Kidney (tissue), 14 donors: ENCODE measurements around the gene PRKAR2B. TPM values are rescaled to one million over a fixed set of nuclear protein-coding genes. Genes with fewer than 3 reads are reported as not detected.
"Not testable (repeated sequence)": the region's sequence is repeated elsewhere in the genome, so short reads cannot be mapped to it uniquely, and the experiment has no call there.

Source experiments
- DNase-seq, 5 donors: peaks; one replicate each; pipeline ENCODE4 v3.0.0-alpha.2; 2013 to 2020
- FAIRE-seq: peaks from 2 replicates; lab custom pipeline; 2012; peaks lifted over from hg19 to GRCh38; lab: Jason Lieb, UNC
- H3K27ac ChIP-seq, 2 donors: one replicate each; pipeline ENCODE4 v1.7.0; 2013; ENCODE audit warnings: low read depth in 2 of 2, low read length in 2 of 2, inconsistent platforms in 1 of 2
- H3K27me3 ChIP-seq: one replicate; pipeline ENCODE4 v1.7.1; 2013; ENCODE audit warnings: low read length, inconsistent platforms; ENCODE audit not compliant: control insufficient read depth, insufficient read depth
- H3K36me3 ChIP-seq, 3 donors: one replicate each; pipeline versions ENCODE4 v1.7.0 to v1.7.1; 2013; ENCODE audit warnings: low read length in 3 of 3, control low read depth in 1 of 3, inconsistent platforms in 1 of 3; ENCODE audit not compliant: insufficient read depth in 3 of 3, control insufficient read depth in 2 of 3
- H3K4me1 ChIP-seq, 3 donors: one replicate each; pipeline versions ENCODE4 v1.7.0 to v1.7.1; 2013; ENCODE audit warnings: low read length in 3 of 3, inconsistent platforms in 1 of 3, low read depth in 1 of 3; ENCODE audit not compliant: control insufficient read depth in 2 of 3, insufficient read depth in 2 of 3
- H3K4me3 ChIP-seq, 3 donors: one replicate each; pipeline versions ENCODE4 v1.7.0 to v1.8.1; 2013; ENCODE audit warnings: low read length in 3 of 3, control low read depth in 1 of 3, inconsistent platforms in 1 of 3
- H3K9ac ChIP-seq, 3 donors: one replicate each; pipeline versions ENCODE4 v1.7.0 to v1.7.1; 2013; ENCODE audit warnings: low read length in 3 of 3, control low read depth in 1 of 3, inconsistent platforms in 1 of 3
- H3K9me3 ChIP-seq, 3 donors: one replicate each; pipeline versions ENCODE4 v1.7.0 to v1.7.1; 2013; ENCODE audit warnings: low read length in 3 of 3, control low read depth in 1 of 3, inconsistent platforms in 1 of 3; ENCODE audit not compliant: control insufficient read depth in 2 of 3, insufficient read depth in 1 of 3
- intact Hi-C: fragments of 100-400 bp; cut with DNase I; formaldehyde crosslinking; loops from one replicate; pipeline ENCODE4 v1.11.1; 2022
- polyA plus RNA-seq: library from polyadenylated mRNA; stranded (reverse); fragments of 350-450 nt; fragmentation: Illumina TruSeq; extraction: RNeasy Lipid Tissue Mini Kit (QIAGEN cat#74804); gene quantifications from one replicate; pipeline ENCODE4 v1.2.3, GENCODE V29; 2014; ENCODE audit warnings: low read depth, low replicate concordance; ENCODE audit not compliant: insufficient read depth
- total RNA-seq: library from RNA; stranded (reverse); fragmentation: NEBNext Ultra II Directional; extraction: Animal tissue kit (Norgen Biotek cat#: 25700); gene quantifications from one replicate; pipeline ENCODE4 v1.2.1, GENCODE V29; 2021
- TF ChIP-seq, protein P1 (sequence below): IDR thresholded peaks from 3 replicates; pipeline ENCODE4 v1.5.1; 2012; ENCODE audit warnings: mild to moderate bottlenecking, moderate library complexity, borderline replicate concordance; ENCODE audit not compliant: insufficient read depth; ENCODE audit errors: extremely low read depth
- donor health status: control.
- donor health status: control.
- donor health status: control.
- donor health status: control.
- donor health status: control.
- donor health status: DM: yes; HTN: yes; CAD: no.
- donor health status: Normal renal cell carcinoma (clear cell type).

Gene PRKAR2B
- total and polyA plus RNA-seq, 2 donors from 2014 or later, result 6.9 to 7.3 TPM

DNA sequence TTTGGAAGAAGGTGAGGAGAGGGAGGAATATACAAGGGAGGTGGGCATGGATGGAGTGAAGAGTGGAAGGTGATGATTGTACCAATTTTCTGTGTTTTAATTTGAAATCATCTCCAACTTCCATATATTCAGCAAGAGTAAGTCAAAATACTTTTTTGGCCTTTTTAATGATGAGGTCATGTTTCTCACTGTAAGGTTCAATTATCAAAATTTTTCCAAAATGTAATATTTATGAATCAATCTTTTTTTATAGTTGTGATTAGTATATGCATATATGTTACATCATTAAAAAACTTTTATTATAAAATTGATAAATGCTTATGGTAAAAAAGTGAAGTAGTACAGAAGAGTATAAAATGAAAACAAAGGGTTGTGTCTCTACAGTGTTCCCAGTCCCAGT is 40.7 kb downstream of the PRKAR2B start:
- Histone ChIP-seq H3K36me3 (no peaks in the 10 kb centered on the region), H3K27me3 (no peaks in the 10 kb centered on the region), H3K9ac (no peak overlapping the region), H3K9me3 (no peaks in the 10 kb centered on the region), H3K4me1 (no peaks in the 10 kb centered on the region), H3K4me3 (no peak overlapping the region), H3K27ac (no peak overlapping the region)
- FAIRE-seq (no peak), DNase-seq (no peak)
- intact Hi-C loops, result no loop called here
- TF ChIP-seq, protein P1, sequence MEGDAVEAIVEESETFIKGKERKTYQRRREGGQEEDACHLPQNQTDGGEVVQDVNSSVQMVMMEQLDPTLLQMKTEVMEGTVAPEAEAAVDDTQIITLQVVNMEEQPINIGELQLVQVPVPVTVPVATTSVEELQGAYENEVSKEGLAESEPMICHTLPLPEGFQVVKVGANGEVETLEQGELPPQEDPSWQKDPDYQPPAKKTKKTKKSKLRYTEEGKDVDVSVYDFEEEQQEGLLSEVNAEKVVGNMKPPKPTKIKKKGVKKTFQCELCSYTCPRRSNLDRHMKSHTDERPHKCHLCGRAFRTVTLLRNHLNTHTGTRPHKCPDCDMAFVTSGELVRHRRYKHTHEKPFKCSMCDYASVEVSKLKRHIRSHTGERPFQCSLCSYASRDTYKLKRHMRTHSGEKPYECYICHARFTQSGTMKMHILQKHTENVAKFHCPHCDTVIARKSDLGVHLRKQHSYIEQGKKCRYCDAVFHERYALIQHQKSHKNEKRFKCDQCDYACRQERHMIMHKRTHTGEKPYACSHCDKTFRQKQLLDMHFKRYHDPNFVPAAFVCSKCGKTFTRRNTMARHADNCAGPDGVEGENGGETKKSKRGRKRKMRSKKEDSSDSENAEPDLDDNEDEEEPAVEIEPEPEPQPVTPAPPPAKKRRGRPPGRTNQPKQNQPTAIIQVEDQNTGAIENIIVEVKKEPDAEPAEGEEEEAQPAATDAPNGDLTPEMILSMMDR, result no peak

DNA sequence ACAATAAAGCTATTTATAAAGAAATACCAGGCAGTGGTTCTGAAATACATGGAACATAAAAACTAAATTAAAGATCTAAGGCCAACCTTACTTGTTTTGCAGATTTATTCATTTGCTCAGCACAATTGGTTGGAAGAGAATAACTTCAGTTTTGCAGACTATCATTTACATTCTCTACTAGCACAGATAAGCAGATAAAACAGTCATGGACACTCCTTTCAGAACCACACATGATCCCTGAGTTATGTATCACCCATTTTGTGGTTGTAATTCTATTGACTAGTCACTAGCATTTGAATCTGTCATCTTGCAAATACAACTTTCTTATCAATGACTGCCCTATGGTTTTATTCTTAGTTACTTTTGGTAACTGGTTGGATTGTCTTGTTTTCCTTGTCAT is 45.1 kb downstream of the PRKAR2B start:
- Histone ChIP-seq H3K4me1 (peaks cover 0 to 2% (median 0%) of the 10 kb centered on the region in 3 donors), H3K27ac (no peak overlapping the region), H3K9ac (no peak overlapping the region), H3K27me3 (no peaks in the 10 kb centered on the region), H3K9me3 (no peaks in the 10 kb centered on the region), H3K4me3 (no peak overlapping the region), H3K36me3 (no peaks in the 10 kb centered on the region)
- no peak for FAIRE-seq
- no peak for DNase-seq
- TF ChIP-seq, protein P1, result no peak
- intact Hi-C loops, result no loop called here

DNA sequence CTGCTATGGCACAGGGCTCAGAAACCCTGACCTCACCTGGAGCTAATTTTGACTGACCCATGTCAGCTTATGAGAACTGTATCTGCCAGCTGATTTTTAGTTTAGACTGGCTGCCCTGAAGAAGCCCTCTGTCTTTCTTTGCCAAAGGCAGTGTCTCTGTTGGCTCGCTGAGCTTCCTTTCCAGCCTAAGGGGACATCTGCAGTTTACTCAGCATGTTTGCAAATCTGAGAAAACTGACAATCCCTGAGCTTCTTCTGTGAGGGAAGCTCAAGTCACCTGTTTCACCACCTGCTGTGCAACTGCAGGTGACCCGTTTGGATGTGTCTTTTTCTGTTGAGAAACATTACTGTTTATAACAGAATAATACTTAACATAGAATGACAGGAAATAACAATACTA is 46.0 kb downstream of the PRKAR2B start:
- H3K9me3 ChIP-seq, result no peaks in the 10 kb centered on the region
- FAIRE-seq (no peak), DNase-seq (no peak)
- H3K4me1 ChIP-seq, result peaks cover 0 to 2% (median 0%) of the 10 kb centered on the region in 3 donors
- no peak overlapping the region for H3K4me3 ChIP-seq
- no peak overlapping the region for H3K27ac ChIP-seq
- TF ChIP-seq, protein P1, result no peak
- no peaks in the 10 kb centered on the region for H3K36me3 ChIP-seq
- intact Hi-C loops, result no loop called here
- H3K9ac ChIP-seq, result no peak overlapping the region
- no peaks in the 10 kb centered on the region for H3K27me3 ChIP-seq

DNA sequence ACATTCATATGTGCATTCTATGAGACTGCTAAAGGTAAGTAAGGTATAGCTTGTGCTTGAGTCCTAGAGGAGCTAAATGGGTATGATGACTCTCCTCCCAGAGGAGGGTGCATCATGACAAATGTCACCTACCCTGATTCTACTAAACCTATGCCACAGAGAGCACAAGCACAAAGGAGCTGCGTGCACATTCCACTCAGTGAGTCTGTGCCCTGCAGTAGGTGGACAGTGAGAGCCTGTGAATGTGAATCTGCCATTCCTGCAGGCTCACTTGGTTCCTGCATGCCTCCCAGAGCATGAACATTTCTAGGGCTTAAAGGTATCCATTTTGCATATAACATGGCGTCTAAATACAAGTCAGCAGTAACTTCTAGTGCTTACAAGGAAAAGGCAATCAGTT is 46.8 kb downstream of the PRKAR2B start:
- no peak overlapping the region for H3K4me3 ChIP-seq
- peaks cover 0 to 2% (median 0%) of the 10 kb centered on the region in 3 donors for H3K4me1 ChIP-seq
- H3K36me3 ChIP-seq, result no peaks in the 10 kb centered on the region
- H3K27ac ChIP-seq, result no peak overlapping the region
- no peak overlapping the region for H3K9ac ChIP-seq
- TF ChIP-seq, protein P1, result no peak
- no peaks in the 10 kb centered on the region for H3K27me3 ChIP-seq
- intact Hi-C loops, result no loop called here
- H3K9me3 ChIP-seq, result no peaks in the 10 kb centered on the region
- FAIRE-seq (no peak), DNase-seq (no peak)

DNA sequence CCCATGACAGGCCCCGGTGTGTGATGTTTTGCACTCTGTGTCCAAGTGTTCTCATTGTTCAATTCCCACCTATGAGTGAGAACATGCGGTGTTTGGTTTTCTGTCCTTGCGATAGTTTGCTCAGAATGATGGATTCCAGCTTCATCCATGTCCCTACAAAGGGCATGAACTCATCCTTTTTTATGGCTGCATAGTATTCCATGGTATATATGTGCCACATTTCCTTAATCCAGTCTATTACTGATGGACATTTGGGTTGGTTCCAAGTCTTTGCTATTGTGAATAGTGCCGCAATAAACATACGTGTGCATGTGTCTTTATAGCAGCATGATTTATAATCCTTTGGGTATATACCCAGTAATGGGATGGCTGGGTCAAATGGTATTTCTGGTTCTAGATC is 49.2 kb downstream of the PRKAR2B start:
- FAIRE-seq, DNase-seq, intact Hi-C loops: not testable (repeated sequence)

More for the DNA sequence above, 49.2 kb downstream of the PRKAR2B start:
- not testable (repeated sequence) for H3K36me3 ChIP-seq, H3K4me3 ChIP-seq, H3K27ac ChIP-seq, H3K27me3 ChIP-seq, H3K4me1 ChIP-seq, H3K9ac ChIP-seq, H3K9me3 ChIP-seq
